Stimulated activated CD4-positive, alpha-beta T cell treated with anti-CD3 and anti-CD28 coated beads, Interleukin-4, amount 100 ng/mL, for 24 hours (primary cell): ENCODE results near the gene S100A13.
"Not testable (repeated sequence)": the region's sequence is repeated elsewhere in the genome, so short reads cannot be mapped to it uniquely, and the experiment has no call there.

Experiments used
- DNase-seq: peaks from one replicate; pipeline ENCODE4 v3.0.0-alpha.2; 2020

The S100A13 gene

GRCh38 chr1:153626904-153627714 lies at the start of gene S100A13:
Gene S100A13 (minus strand): TSS chr1:153627505. CDS start chr1:153626472, 1,033 bp downstream.
- DNase-seq: no peak

- no peak for DNase-seq
These were observed 46.2 kb upstream of the S100A13 start for GRCh38 chr1:153673511-153673910.

GRCh38 chr1:153671628-153672353 lies 44.5 kb upstream of the S100A13 start:
- DNase-seq: peak; percentile 59

GRCh38 chr1:153670859-153671627 lies 43.7 kb upstream of the S100A13 start, which contains the start of gene ILF2:
Gene ILF2 (minus strand): TSS chr1:153670993. CDS start chr1:153670922, 71 bp downstream.
- DNase-seq: peak; percentile 98

GRCh38 chr1:153670257-153670858 lies 43.1 kb upstream of the S100A13 start:
- no peak for DNase-seq

GRCh38 chr1:153669606-153670005 lies 42.3 kb upstream of the S100A13 start:
- no peak for DNase-seq

- not testable (repeated sequence) for DNase-seq
These were observed 41.4 kb upstream of the S100A13 start for GRCh38 chr1:153668672-153669071.

- DNase-seq: no peak
These were observed 40.1 kb upstream of the S100A13 start for GRCh38 chr1:153667439-153667838.

- no peak for DNase-seq
These were observed 35.9 kb upstream of the S100A13 start for GRCh38 chr1:153663211-153663610.

GRCh38 chr1:153662269-153662668 lies 35.0 kb upstream of the S100A13 start:
- no peak for DNase-seq

GRCh38 chr1:153661111-153661708 lies 33.9 kb upstream of the S100A13 start:
- DNase-seq: no peak

GRCh38 chr1:153659656-153660055 lies 32.4 kb upstream of the S100A13 start:
- DNase-seq: no peak

GRCh38 chr1:153659175-153659534 lies 31.9 kb upstream of the S100A13 start:
- no peak for DNase-seq

- DNase-seq: peak; percentile 92
These were observed 31.3 kb upstream of the S100A13 start, which contains the start of gene SNAPIN for GRCh38 chr1:153658400-153659174. Gene SNAPIN (plus strand): TSS chr1:153658703. CDS start chr1:153658744, 41 bp downstream.

- DNase-seq: no peak
These were observed 28.0 kb upstream of the S100A13 start for GRCh38 chr1:153655333-153655732.

GRCh38 chr1:153652805-153653500 lies 25.6 kb upstream of the S100A13 start:
- DNase-seq: no peak

- no peak for DNase-seq
These were observed 24.5 kb upstream of the S100A13 start for GRCh38 chr1:153651771-153652170.

- DNase-seq: no peak
These were observed 22.5 kb upstream of the S100A13 start for GRCh38 chr1:153649863-153650235.

GRCh38 chr1:153649137-153649862 lies 22.0 kb upstream of the S100A13 start:
- DNase-seq: no peak

GRCh38 chr1:153648000-153648643 lies 20.8 kb upstream of the S100A13 start:
- no peak for DNase-seq
